Right lobe of liver (tissue), 4 donors: Measurements from ENCODE around the gene ALDH16A1.

Experiments used
- CTCF ChIP-seq, 4 donors: fragments of 200-600 bp in 3 of 4; fragments of 450-650 bp in 1 of 4; IDR thresholded peaks; one replicate each; pipeline versions ENCODE4 v1.5.1 to v1.8.0; 2016 to 2022; ENCODE audit warnings: antibody characterized with exemption in 4 of 4, mild to moderate bottlenecking in 2 of 4
- POLR2A ChIP-seq: fragments of 450-650 bp; IDR thresholded peaks from one replicate; pipeline ENCODE4 v1.6.1; 2017; ENCODE audit warnings: antibody characterized with exemption, mild to moderate bottlenecking
- donor health status: DM: no; HTN: no; CAD: no.
- donor health status: DM: no; HTN: no; CAD: no.
- donor health status: DM: no; HTN: yes; CAD: no.

- TF ChIP-seq CTCF (IDR thresholded peaks at IDR 0.05) (no peak), POLR2A (no peak)
Observed at GRCh38 chr19:49435670-49436069, 17.4 kb upstream of the ALDH16A1 start.
